Esophagus mucosa (tissue), 1 donor: Measurements from ENCODE around the gene ATP6V1C2. TPM values are rescaled to one million over a fixed set of nuclear protein-coding genes. Genes with fewer than 3 reads are reported as not detected.

Experiments used
- ATAC-seq: fragments of 200-7000 bp; cut with Tn5 transposase; one replicate; pipeline ENCODE4 v1.9.1; 2020
- total RNA-seq: library from RNA; stranded (reverse); gene quantifications from one replicate; pipeline ENCODE4 v1.2.4, GENCODE V29; 2023
- donor health status: DM: yes; HTN: yes; CAD: no.

ATP6V1C2 gene
- total RNA-seq, 1 donor from 2014 or later: 5.1 TPM

GRCh38 chr2:10733566-10733925 is 12.1 kb downstream of the ATP6V1C2 start:
- ATAC-seq: no peak

GRCh38 chr2:10733980-10734379 is 12.6 kb downstream of the ATP6V1C2 start:
- ATAC-seq: no peak

GRCh38 chr2:10738192-10738591 is 16.8 kb downstream of the ATP6V1C2 start:
- ATAC-seq: no peak

GRCh38 chr2:10740226-10740625 is 18.8 kb downstream of the ATP6V1C2 start:
- ATAC-seq: no peak

GRCh38 chr2:10741139-10741538 is 19.7 kb downstream of the ATP6V1C2 start:
- ATAC-seq: peak; percentile 57

GRCh38 chr2:10742666-10743065 is 21.2 kb downstream of the ATP6V1C2 start:
- ATAC-seq: peak; percentile 29

- no peak for ATAC-seq
These were observed 29.2 kb downstream of the ATP6V1C2 start for GRCh38 chr2:10750610-10751009.

- ATAC-seq: no peak
These were observed 30.8 kb downstream of the ATP6V1C2 start for GRCh38 chr2:10752236-10752635.

GRCh38 chr2:10753156-10753555 is 31.7 kb downstream of the ATP6V1C2 start:
- ATAC-seq: no peak

- ATAC-seq: no peak
These were observed 32.4 kb downstream of the ATP6V1C2 start for GRCh38 chr2:10753876-10754275.

GRCh38 chr2:10755621-10756020 is 34.2 kb downstream of the ATP6V1C2 start:
- ATAC-seq: no peak

- no peak for ATAC-seq
These were observed 36.4 kb downstream of the ATP6V1C2 start for GRCh38 chr2:10757814-10758286.

GRCh38 chr2:10759151-10759714 is 37.8 kb downstream of the ATP6V1C2 start:
- ATAC-seq: peak; percentile 19

GRCh38 chr2:10760794-10761504 is 39.5 kb downstream of the ATP6V1C2 start:
- no peak for ATAC-seq

GRCh38 chr2:10761591-10761990 is 40.2 kb downstream of the ATP6V1C2 start:
- no peak for ATAC-seq

GRCh38 chr2:10762651-10763460 is 41.4 kb downstream of the ATP6V1C2 start:
- ATAC-seq: peak; percentile 33

- ATAC-seq: no peak
These were observed 42.0 kb downstream of the ATP6V1C2 start for GRCh38 chr2:10763461-10763800.

GRCh38 chr2:10764096-10764785 is 42.8 kb downstream of the ATP6V1C2 start:
- ATAC-seq: no peak

GRCh38 chr2:10764896-10765295 is 43.5 kb downstream of the ATP6V1C2 start:
- ATAC-seq: no peak

GRCh38 chr2:10765461-10765860 is 44.0 kb downstream of the ATP6V1C2 start:
- peak; percentile 34 for ATAC-seq

- ATAC-seq: no peak
These were observed 44.5 kb downstream of the ATP6V1C2 start for GRCh38 chr2:10765914-10766313.

- ATAC-seq: no peak
These were observed 46.7 kb downstream of the ATP6V1C2 start for GRCh38 chr2:10768063-10768507.
